GM20000 (cell line): ENCODE results near the gene F8.

Experiments
- DNase-seq: peaks from one replicate; pipeline ENCODE4 v3.0.0; 2012; ENCODE audit warnings: low spot score
- CTCF ChIP-seq: IDR thresholded peaks from 2 replicates; pipeline ENCODE4 v1.5.1; 2012; ENCODE audit warnings: mild to moderate bottlenecking, control low read depth; ENCODE audit errors: extremely low read depth, missing control alignments

Gene F8

GRCh38 chrX:154800478-154801210, 221.9 kb downstream of the F8 start:
- DNase-seq, result no peak
- no peak for TF ChIP-seq CTCF

GRCh38 chrX:154799556-154800348, 222.8 kb downstream of the F8 start:
- TF ChIP-seq CTCF, result no peak
- no peak for DNase-seq

GRCh38 chrX:154797006-154797405, 225.5 kb downstream of the F8 start:
- no peak for DNase-seq

GRCh38 chrX:154795016-154795415, 227.5 kb downstream of the F8 start:
- no peak for DNase-seq
- TF ChIP-seq CTCF, result no peak

More at GRCh38 chrX:154797006-154797405, 225.5 kb downstream of the F8 start:
- TF ChIP-seq CTCF, result no peak

GRCh38 chrX:154793084-154793795, 229.3 kb downstream of the F8 start:
- no peak for DNase-seq

GRCh38 chrX:154791939-154792338, 230.6 kb downstream of the F8 start:
- TF ChIP-seq CTCF, result no peak
- DNase-seq, result no peak

More at GRCh38 chrX:154793084-154793795, 229.3 kb downstream of the F8 start:
- TF ChIP-seq CTCF, result no peak

- TF ChIP-seq CTCF, result no peak
- no peak for DNase-seq
Measured at GRCh38 chrX:154791467-154791866, 231.1 kb downstream of the F8 start.
